HK-2 (cell line): ENCODE results near the gene TBX2.
"Not testable (repeated sequence)": the region's sequence is repeated elsewhere in the genome, so short reads cannot be mapped to it uniquely, and the experiment has no call there.

Source experiments
- DNase-seq: peaks from one replicate; pipeline ENCODE4 v3.0.0-alpha.2; 2018; ENCODE audit not compliant: unreplicated experiment

TBX2 gene

GRCh38 chr17:61431594-61432311, 32.1 kb downstream of the TBX2 start:
- DNase-seq: no peak

GRCh38 chr17:61436273-61436672, 36.6 kb downstream of the TBX2 start:
- DNase-seq: no peak

- DNase-seq: no peak
Observed at GRCh38 chr17:61436995-61437704, 37.5 kb downstream of the TBX2 start.

DNA sequence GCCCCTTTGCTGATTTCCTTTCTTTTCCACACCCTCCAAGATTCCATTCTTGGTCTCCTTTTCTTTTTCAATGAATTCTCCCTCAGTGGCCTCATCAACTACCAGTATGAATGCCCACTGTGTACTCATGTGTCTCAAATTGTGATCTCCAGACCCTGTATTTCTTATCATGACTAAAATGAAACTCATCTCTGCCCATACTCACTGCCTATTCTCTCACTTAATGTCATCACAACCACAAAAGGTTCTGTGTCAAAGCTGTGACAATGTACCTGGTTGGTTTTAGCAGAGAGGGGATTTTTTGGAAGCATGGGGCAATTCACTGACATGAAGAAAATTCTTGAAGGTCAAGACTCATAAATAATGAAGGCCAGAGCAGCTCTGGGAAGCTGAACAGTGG, 41.1 kb downstream of the TBX2 start:
- DNase-seq: no peak

- DNase-seq: not testable (repeated sequence)
Observed at GRCh38 chr17:61441507-61441906, 41.9 kb downstream of the TBX2 start.

DNA sequence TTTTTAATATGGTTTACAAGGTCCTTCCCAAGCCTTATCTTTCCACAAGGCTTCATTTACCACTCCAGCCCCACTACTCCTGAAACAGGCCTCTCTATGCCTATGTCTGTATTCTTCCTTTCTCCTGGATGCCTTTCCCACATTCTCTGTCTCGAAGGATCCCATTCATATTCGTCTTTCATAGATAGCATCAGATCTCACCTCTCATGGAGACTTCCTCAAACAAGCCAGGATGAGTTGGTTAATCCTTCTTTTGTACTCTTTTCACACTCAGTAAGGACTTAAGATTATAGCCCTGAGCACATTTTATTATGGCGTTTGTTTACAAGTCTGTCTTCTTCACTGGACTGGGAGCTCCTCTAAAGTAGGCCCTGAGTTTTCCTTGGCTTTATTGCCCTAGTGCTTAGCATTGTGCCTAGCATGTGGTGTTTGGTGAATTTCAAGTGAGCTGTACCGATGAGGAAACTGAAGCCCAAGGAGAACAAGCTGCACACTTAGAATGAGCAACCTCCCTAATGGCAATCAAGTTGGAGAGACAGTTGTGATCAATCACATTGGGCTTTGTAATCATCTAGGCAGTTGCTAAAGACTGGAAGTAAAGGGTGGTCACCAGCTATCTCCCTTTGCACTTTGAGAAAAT, 42.6 kb downstream of the TBX2 start:
- no peak for DNase-seq

GRCh38 chr17:61442878-61443474, 43.3 kb downstream of the TBX2 start:
- no peak for DNase-seq

GRCh38 chr17:61443475-61443882, 43.8 kb downstream of the TBX2 start:
- DNase-seq: no peak

GRCh38 chr17:61444075-61444474, 44.4 kb downstream of the TBX2 start:
- no peak for DNase-seq

GRCh38 chr17:61444831-61445230, 45.2 kb downstream of the TBX2 start:
- no peak for DNase-seq

DNA sequence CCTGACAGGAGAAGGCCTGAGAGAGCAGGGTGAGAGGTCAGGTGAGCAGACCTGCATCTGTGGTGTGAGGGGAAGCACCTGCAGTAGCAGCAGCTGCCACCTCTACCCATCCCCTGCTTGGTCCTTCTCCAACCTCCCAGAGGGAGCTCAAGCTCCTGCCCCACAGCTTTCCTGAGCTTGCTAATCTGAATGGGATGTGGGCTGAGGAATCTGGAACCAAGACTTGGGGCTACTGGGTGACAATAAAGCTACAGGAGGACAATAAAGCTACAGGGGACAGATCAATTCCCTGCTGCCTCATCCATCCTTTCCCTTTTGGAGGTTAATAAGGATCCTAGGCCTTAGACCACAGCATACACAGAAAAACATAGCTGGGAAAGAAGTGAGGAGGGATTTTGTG, 47.7 kb downstream of the TBX2 start:
- DNase-seq: no peak

DNA sequence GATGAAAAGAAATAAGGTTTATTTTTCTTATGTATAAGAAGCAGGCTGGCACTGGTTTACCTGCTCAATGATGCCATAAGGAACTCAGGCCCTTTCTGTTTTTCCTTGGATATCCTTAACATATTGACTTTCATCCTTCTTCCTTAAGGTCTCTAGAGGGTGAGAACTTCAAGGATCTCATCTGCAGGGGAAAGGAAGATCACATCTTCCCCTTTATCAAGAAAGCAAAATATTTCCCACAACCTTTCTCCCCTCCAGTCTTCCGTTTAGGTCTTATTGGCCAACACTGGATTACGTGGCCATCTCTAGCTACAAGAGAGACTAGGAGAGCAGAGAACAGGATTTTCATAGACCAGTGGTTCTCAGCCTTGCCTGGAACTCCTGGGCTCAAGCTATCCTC, 48.4 kb downstream of the TBX2 start:
- DNase-seq: no peak

DNA sequence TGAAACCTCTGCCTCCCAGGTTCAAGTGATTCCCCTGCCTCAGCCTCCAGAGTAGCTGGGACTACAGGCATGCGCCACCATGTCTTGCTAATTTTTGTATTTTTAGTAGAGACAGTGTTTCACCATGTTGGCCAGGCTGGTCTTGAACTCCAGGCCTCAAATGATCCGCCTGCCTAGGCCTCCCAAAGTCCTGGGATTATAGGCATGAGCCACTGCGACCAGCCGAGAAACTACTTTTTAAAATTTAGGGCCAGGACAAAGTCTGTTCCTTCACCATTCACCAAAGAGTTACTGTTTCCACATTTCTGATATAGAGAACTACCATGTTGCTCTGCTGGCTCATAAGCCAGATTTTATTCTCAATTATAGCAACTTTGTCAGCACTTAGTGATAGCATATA, 49.5 kb downstream of the TBX2 start:
- DNase-seq: not testable (repeated sequence)

GRCh38 chr17:61449707-61450640, 50.3 kb downstream of the TBX2 start:
- no peak for DNase-seq

DNA sequence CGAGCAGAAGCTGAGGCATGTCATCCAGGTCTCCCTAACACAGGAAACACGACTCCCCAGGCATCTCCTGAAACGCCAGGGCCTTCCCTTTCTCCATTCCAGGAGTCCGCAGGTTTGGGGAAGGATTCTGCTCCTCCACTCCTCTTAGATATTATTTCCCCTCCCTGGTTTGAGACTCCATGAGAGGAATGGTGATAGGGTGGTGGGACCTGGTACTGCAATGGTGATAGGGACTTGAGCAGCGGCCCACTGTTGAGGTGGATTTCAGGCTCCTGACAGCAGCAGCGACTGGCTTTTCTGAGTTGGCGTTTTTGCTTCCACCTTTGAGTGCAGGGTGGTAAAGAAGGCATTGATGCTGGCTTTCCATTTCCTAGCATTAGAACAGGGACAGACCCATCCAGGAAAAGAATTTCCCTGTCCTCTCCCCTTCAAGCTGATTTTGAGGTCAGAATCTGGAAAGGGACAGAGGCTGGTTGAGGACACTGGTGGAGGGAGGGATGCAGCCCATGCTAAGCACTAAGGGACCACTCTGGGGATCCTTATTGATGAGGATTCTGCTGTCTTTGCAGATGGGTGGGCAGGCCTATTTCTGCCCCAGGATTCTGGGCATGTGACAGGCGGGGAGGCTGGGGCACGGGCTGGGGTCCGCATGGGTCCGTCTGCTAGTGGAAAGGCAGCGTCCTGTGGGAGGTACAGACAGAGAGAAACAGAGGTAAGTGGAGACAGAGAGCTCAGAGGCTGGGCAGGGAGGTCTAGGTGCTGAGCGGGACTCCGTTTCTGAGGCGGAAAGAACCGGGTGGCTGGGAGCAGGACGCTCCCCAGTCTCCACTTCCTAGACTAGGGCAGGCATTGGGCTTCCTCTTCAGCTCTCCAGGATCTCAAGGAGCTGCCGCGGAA, 51.2 kb downstream of the TBX2 start:
- no peak for DNase-seq

- DNase-seq: no peak
Observed at GRCh38 chr17:61451538-61452300, 52.1 kb downstream of the TBX2 start.

DNA sequence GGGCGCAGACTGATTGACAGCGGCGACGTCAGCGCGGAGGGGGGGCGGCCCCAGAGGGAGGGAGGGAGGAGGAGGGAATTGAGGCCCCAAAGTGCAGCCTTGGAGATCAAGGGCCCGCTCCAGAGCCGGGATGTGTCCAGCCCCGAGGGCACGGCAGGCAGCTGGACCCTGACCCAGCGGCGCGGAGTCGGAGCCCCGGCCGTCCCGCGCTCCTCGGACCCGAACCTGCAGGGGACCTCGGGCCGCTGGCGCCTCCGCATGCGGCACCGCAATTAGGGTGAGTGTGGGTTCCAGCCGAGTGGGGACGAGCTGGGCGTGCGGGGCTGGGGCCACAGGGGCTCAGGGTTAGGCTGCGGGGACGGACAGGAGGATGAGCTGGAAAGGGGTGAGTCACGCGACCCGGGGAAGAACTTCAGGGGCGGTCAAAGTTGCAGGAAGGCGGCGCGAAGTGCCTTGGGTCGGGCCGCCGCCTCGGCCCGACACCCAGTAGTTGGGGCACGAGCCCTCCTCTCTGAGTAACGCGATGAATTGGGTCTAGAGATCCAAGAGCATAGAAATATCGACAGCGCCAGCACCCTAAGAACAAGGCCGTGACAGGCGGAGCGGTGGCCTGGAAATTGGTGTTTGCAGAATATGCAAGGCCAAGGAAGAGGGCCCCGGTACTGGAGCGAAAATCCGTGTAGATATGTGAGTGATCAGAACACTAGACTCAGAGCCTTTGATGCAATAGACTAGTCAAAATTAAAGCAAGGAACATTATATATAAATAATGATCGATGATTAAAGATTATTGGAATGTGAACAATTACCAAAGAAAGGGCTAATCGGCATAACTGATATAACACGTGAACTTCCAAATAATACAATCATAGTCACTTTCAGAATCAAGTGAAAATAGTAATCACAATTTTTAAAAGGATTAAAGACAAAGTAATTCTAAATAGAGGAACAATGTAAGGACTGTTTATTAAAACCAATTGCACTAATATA, 53.0 kb downstream of the TBX2 start, which contains the start of gene TBX4:
TBX4 (plus strand) TSS at position 122 of the 990 bp plus-strand sequence. CDS start 4,069 bp downstream, outside the sequence.
- DNase-seq: no peak
